ENCODE measurements around the gene HSD17B3.

The HSD17B3 gene

GRCh38 chr9:96232539-96233241 is 69.3 kb downstream of the HSD17B3 start:
- Histone ChIP-seq H3K36me3 (no peaks in the 10 kb centered on the region), H3K4me1 (ENCODE audit: control insufficient read depth in 1 of 2, insufficient read depth in 1 of 2, low read depth in 1 of 2, low read length in 1 of 2) (no peaks in the 10 kb centered on the region), H3K27ac (no peak overlapping the region), H3K4me3 (ENCODE audit: low read depth in 1 of 2, low read length in 1 of 2) (no peak overlapping the region), H3K27me3 (peaks cover 17% of the 10 kb centered on the region), H3K9me3 (no peaks in the 10 kb centered on the region)
- TF ChIP-seq CTCF (IDR thresholded peaks at IDR 0.05): no peak

GRCh38 chr9:96232164-96232538 is 69.8 kb downstream of the HSD17B3 start:
- Histone ChIP-seq H3K27me3 (peaks cover 17% of the 10 kb centered on the region), H3K4me3 (ENCODE audit: low read depth in 1 of 2, low read length in 1 of 2) (no peak overlapping the region), H3K27ac (no peak overlapping the region), H3K36me3 (no peaks in the 10 kb centered on the region), H3K4me1 (ENCODE audit: control insufficient read depth in 1 of 2, insufficient read depth in 1 of 2, low read depth in 1 of 2, low read length in 1 of 2) (no peaks in the 10 kb centered on the region), H3K9me3 (no peaks in the 10 kb centered on the region)
- TF ChIP-seq CTCF (IDR thresholded peaks at IDR 0.05): no peak

- H3K27ac ChIP-seq: no peak overlapping the region
These were observed 72.0 kb downstream of the HSD17B3 start for GRCh38 chr9:96230002-96230401.

GRCh38 chr9:96222132-96222531 is 79.8 kb downstream of the HSD17B3 start:
- peaks cover 48% of the 10 kb centered on the region for H3K27me3 ChIP-seq
- H3K36me3 ChIP-seq: no peaks in the 10 kb centered on the region
- no peak for TF ChIP-seq CTCF (IDR thresholded peaks at IDR 0.05)
- H3K9me3 ChIP-seq: no peaks in the 10 kb centered on the region
- H3K27ac ChIP-seq: no peak overlapping the region
- H3K4me1 ChIP-seq (ENCODE audit: control insufficient read depth in 1 of 2, insufficient read depth in 1 of 2, low read depth in 1 of 2, low read length in 1 of 2): peaks cover 0 to 11% of the 10 kb centered on the region in 2 experiments
- H3K4me3 ChIP-seq (ENCODE audit: low read depth in 1 of 2, low read length in 1 of 2): no peak overlapping the region

More at GRCh38 chr9:96230002-96230401, 72.0 kb downstream of the HSD17B3 start:
- H3K9me3 ChIP-seq: no peaks in the 10 kb centered on the region
- H3K4me3 ChIP-seq (ENCODE audit: low read depth in 1 of 2, low read length in 1 of 2): no peak overlapping the region
- H3K4me1 ChIP-seq (ENCODE audit: control insufficient read depth in 1 of 2, insufficient read depth in 1 of 2, low read depth in 1 of 2, low read length in 1 of 2): no peaks in the 10 kb centered on the region
- TF ChIP-seq CTCF (IDR thresholded peaks at IDR 0.05): no peak
- no peaks in the 10 kb centered on the region for H3K36me3 ChIP-seq
- H3K27me3 ChIP-seq: peaks cover 17% of the 10 kb centered on the region

- peaks cover 0 to 11% of the 10 kb centered on the region in 2 experiments for H3K4me1 ChIP-seq (ENCODE audit: control insufficient read depth in 1 of 2, insufficient read depth in 1 of 2, low read depth in 1 of 2, low read length in 1 of 2)
- peaks cover 71% of the 10 kb centered on the region for H3K27me3 ChIP-seq
- no peak overlapping the region for H3K4me3 ChIP-seq (ENCODE audit: low read depth in 1 of 2, low read length in 1 of 2)
- no peaks in the 10 kb centered on the region for H3K9me3 ChIP-seq
- no peaks in the 10 kb centered on the region for H3K36me3 ChIP-seq
- no peak for TF ChIP-seq CTCF (IDR thresholded peaks at IDR 0.05)
- H3K27ac ChIP-seq: no peak overlapping the region
These were observed 82.1 kb downstream of the HSD17B3 start for GRCh38 chr9:96219900-96220257.

All from neutrophil (primary cell).